GM12864 (cell line): Measurements from ENCODE around the gene CHMP1B.

Source experiments
- DNase-seq: peaks from one replicate; pipeline ENCODE4 v3.0.0-alpha.2; 2011; ENCODE audit warnings: low read depth
- H3K4me3 ChIP-seq: 2 replicates; pipeline ENCODE4 v1.5.1; 2011; ENCODE audit warnings: mild to moderate bottlenecking, low read depth, low read length, control low read depth
- CTCF ChIP-seq: IDR thresholded peaks from 2 replicates; pipeline ENCODE4 v1.5.1; 2011; ENCODE audit warnings: low read depth, mild to moderate bottlenecking, moderate library complexity, low read length, control low read depth, inconsistent platforms; ENCODE audit errors: missing control alignments

CHMP1B gene

GRCh38 chr18:11897781-11898180 lies 46.6 kb downstream of the CHMP1B start:
- H3K4me3 ChIP-seq: no peak overlapping the region
- DNase-seq: no peak
- no peak for TF ChIP-seq CTCF

DNA sequence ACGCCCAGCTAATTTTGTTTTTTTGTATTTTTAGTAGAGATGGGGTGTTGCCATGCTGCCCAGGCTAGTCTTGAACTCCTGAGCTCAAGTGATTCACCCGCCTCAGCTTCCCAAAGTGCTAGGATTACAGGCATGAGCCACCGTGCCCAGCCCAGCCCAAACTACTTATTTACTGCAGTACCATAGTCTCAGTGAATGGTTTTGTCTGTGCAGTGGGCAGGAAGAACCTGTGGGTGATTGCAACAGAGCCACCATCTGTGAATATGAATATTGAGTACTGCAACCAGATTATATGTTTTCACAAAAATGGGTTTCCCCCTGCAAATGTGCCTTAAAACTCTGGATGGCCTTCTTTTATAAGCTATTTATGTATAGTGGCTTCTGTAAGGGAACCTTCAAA lies 47.9 kb downstream of the CHMP1B start:
- H3K4me3 ChIP-seq: no peak overlapping the region
- DNase-seq: no peak
- no peak for TF ChIP-seq CTCF

DNA sequence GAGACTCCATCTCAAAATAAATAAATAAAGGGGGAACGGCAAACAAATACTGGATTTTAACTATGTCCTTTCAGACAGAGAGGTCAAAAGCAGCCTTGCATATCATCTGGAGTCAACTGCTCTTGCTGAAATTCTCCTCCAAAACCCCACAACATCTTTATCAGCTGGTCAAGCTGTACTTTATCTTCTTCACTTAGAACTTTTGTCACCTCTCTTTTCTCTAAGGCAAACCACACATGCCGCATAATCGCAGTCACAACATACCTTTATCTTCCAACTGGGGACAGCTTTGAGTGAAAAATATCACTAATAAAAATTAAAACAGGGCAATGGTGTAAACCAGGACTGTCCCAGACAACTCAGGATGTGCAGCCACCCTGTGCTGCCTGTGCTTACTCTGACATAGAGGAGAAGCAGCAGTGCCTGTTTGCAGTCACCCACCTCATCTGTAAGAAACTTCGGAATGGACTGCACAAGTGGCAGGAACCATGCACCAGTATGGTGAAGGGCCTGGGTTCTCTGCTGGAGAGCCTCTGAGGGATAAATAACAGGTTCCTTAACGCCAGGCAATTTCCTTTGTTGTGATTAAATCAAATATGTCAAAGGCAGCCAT lies 50.7 kb downstream of the CHMP1B start:
- no peak for TF ChIP-seq CTCF
- no peak for DNase-seq

GRCh38 chr18:11902522-11903292 lies 51.5 kb downstream of the CHMP1B start:
- no peak for DNase-seq
- no peak for TF ChIP-seq CTCF
- no peak overlapping the region for H3K4me3 ChIP-seq

More for the DNA sequence above, 50.7 kb downstream of the CHMP1B start:
- no peak overlapping the region for H3K4me3 ChIP-seq
